GM18511 (cell line): ENCODE measurements around the gene KCNJ15.

ENCODE experiments used
- ATAC-seq: cut with Tn5 transposase; IDR thresholded peaks from one replicate; pipeline ENCODE4 v1.9.1; 2021; ENCODE audit warnings: mild to moderate bottlenecking, moderate library complexity; ENCODE audit not compliant: unreplicated experiment

KCNJ15 gene

DNA sequence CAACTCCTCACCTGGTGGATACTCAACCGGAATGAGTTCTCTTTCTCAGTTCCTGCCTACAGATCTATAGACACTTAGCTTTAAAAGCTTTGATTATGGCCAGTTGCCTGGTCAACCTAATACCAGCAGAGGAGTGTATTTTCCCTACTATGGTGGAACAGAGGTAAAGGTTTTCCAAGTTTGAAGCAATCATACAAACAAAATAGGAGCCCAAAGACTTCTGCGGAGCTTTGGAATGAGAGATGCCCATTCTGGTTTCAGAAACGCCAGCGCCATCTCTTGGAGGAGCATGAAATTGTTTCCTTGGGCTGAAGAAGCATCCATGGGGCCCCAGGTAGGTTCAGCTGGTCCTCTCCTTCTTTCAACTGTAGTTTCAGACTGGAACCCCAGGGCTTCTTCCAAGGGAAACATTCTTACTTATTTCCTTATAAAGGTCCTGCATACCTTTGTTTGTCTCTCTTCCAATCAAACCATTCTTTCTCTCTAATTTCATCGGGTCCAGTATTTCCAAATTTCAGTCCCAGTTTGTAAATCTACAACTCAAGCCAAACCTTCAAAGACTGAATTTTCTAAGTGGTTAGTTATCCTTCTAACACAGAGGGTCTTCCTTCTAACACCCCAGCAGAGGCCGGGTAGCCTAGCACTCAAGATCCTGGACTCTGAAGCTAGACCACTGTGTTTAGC, 95.9 kb downstream of the KCNJ15 start:
- ATAC-seq: no peak

DNA sequence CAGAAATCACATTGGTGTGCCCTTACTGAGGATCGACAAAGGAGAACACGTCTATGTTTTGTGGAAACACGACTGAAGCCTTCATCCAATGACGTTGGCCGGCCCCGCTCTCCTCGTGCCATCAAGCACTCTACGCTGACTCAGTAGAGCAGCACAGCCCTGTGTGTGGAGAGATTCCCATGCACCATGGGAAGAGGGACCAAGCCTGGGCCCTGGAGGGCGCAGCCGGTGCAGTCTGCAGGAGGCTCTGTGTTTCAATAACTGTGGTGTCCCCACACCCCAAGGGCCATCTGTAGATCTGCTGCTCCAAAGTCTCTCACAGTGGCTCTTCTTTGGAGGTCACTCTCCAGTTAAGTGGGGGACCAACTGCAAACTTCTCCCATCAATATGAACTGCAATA, 97.4 kb downstream of the KCNJ15 start:
- ATAC-seq: no peak

DNA sequence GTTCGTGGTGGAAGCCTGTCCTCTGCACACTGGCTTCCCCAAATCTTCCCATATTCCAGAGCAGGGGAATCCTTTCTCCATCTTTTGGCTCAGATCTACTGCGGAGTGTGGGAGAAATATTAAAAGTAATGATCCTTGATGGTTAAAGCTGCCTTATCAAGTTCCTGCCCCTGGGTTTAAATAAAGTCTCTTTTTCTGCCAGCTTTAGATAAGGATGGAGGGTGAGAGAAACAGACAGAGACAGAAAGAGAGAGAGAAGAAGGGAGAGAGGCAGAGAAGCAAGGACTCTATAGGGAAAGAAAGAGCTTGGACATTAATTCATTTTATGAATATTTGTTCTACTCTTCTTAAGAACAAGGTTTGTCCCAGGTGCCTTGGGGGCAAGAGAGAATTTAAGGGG, 98.0 kb downstream of the KCNJ15 start:
- no peak for ATAC-seq

DNA sequence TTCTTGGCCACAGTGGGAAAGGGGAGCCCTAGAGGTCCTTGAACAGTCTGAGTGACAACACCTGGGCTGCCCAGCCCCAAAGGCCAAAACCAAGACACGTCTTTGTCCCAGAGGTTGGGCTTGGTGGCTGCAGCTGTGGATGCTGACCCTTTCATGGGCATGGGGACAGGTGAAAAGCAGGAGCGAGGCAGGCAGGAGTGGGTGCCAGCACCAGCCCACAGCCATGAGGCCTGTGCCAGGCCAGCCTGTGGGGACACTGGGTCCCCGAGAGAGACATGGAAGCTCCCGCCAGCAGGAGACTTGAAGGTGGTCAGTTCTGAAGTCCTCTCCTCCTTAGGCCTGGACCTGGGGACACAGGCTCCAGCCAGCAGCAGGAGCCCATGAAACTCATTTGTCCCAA, 98.6 kb downstream of the KCNJ15 start:
- no peak for ATAC-seq

DNA sequence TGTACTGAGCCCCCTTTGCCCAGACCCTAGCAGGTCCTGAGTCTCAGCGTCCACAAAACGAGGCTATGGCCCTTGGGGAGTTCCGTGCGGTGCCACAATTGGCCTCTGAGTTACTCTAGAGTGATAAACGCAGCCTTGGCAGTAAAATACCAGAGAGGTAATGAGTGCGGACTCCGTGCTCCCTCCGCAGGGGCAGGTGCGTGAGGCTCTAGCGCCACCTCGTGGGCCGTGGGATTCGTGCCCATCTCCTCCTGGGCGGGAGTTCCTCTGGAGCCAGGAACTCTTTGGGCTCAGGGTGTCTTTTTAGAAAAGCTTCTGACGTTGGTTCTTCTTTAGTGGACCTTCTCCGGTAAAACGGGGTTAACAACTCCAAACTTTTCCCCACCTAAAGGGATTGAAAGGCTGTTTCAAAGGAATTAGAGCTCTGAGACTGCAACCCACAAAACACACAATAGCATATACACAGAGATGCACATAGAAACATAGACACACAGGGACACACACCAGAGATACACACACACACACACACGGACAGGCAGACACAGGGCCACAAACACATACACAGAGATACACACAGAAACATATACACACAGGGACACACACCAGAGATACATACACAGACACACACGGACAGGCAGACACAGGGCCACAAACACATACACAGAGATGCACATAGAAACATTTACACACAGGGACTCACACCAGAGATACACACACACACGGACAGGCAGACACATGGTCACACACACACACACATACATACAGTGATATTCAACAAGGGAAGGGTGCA, 99.4 kb downstream of the KCNJ15 start:
- ATAC-seq: peak; percentile 60
